Progenitor cell of endocrine pancreas (in vitro differentiated cells): ENCODE measurements around the gene SDSL. TPM values are rescaled to one million over a fixed set of nuclear protein-coding genes. Genes with fewer than 3 reads are reported as not detected.

Source experiments
- DNase-seq: peaks from one replicate; pipeline ENCODE4 v3.0.0; 2021; ENCODE audit warnings: low spot score; ENCODE audit not compliant: unreplicated experiment
- H3K27ac Mint-ChIP-seq: 2 replicates; pipeline ENCODE4 v1.8.0; 2021; ENCODE audit warnings: mild to moderate bottlenecking, moderate library complexity, mixed read lengths
- H3K27me3 Mint-ChIP-seq: 2 replicates; pipeline ENCODE4 v1.8.0; 2021; ENCODE audit warnings: mixed read lengths
- H3K36me3 Mint-ChIP-seq: 2 replicates; pipeline ENCODE4 v1.8.0; 2022; ENCODE audit warnings: mixed read lengths; ENCODE audit not compliant: insufficient read depth
- H3K4me1 Mint-ChIP-seq: 2 replicates; pipeline ENCODE4 v1.8.0; 2021; ENCODE audit warnings: low read depth, mixed read lengths
- H3K4me3 Mint-ChIP-seq: 2 replicates; pipeline ENCODE4 v1.8.0; 2021; ENCODE audit warnings: low read depth, mild to moderate bottlenecking, moderate library complexity, mixed read lengths
- H3K9me3 Mint-ChIP-seq: 2 replicates; pipeline ENCODE4 v1.8.0; 2021; ENCODE audit warnings: low read depth, mixed read lengths
- CTCF ChIP-seq: fragments of 200-600 bp; sonication (generic); IDR thresholded peaks from one replicate; pipeline ENCODE4 v1.5.0; 2021; ENCODE audit warnings: antibody characterized with exemption, mild to moderate bottlenecking; ENCODE audit not compliant: unreplicated experiment
- total RNA-seq: library from RNA; stranded (reverse); gene quantifications from 2 replicates; pipeline ENCODE4 v1.2.1, GENCODE V29; 2021

The SDSL gene
- total RNA-seq, 1 donor from 2014 or later, result 17.2 TPM

DNA sequence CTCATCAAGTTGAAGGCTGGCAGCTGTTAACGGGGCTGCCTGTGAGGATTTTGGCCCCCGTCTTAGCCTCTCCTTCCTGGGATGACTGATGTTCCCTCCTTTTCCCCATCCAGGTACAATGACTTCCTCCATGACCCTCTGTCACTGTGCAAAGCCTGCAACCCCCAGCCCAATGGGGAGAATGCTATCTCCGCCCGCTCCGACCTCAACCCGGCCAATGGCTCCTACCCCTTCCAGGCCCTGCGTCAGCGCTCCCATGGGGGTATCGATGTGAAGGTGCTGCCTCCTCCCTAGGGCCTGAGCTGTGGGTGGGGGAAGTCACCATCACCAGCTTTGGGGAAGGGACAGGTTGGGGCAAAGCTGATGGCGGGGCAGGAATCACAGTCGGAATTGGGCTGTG lies 34.5 kb upstream of the SDSL start:
- H3K4me1 Mint-ChIP-seq, result no peaks in the 10 kb centered on the region
- no peak for TF ChIP-seq CTCF
- no peak overlapping the region for H3K4me3 Mint-ChIP-seq
- no peaks in the 10 kb centered on the region for H3K27me3 Mint-ChIP-seq
- H3K9me3 Mint-ChIP-seq, result no peaks in the 10 kb centered on the region
- no peak for DNase-seq
- peaks cover 10% of the 10 kb centered on the region for H3K36me3 Mint-ChIP-seq
- no peak overlapping the region for H3K27ac Mint-ChIP-seq

DNA sequence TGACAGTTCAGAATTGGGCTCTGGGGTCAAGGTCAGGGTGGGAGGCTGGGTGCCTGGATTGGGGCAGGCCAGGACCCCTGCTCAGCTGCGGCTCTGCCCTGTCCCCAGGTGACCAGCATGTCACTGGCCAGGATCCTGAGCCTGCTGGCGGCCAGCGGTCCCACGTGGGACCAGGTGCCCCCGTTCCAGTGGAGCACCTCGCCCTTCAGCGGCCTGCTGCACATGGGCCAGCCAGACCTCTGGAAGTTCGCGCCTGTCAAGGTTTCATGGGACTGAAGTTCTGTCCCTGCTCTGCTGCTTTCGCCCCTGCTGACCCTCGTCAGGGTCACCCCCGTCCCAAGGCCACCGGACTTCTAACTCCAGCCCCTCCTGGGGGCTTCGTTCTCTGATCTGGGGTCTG lies 33.8 kb upstream of the SDSL start:
- no peak for TF ChIP-seq CTCF
- H3K27ac Mint-ChIP-seq, result no peak overlapping the region
- H3K27me3 Mint-ChIP-seq, result no peaks in the 10 kb centered on the region

GRCh38 chr12:113390064-113391043 lies 31.8 kb upstream of the SDSL start:
- Mint-ChIP-seq H3K4me1 (no peaks in the 10 kb centered on the region), H3K36me3 (peaks cover 5% of the 10 kb centered on the region), H3K9me3 (no peaks in the 10 kb centered on the region), H3K27ac (no peak overlapping the region), H3K4me3 (no peak overlapping the region), H3K27me3 (no peaks in the 10 kb centered on the region)
- TF ChIP-seq CTCF, result no peak
- DNase-seq, result no peak

More for the DNA sequence above, 33.8 kb upstream of the SDSL start:
- no peak for DNase-seq
- H3K9me3 Mint-ChIP-seq, result no peaks in the 10 kb centered on the region
- no peaks in the 10 kb centered on the region for H3K4me1 Mint-ChIP-seq
- H3K4me3 Mint-ChIP-seq, result no peak overlapping the region
- H3K36me3 Mint-ChIP-seq, result peaks cover 10% of the 10 kb centered on the region

DNA sequence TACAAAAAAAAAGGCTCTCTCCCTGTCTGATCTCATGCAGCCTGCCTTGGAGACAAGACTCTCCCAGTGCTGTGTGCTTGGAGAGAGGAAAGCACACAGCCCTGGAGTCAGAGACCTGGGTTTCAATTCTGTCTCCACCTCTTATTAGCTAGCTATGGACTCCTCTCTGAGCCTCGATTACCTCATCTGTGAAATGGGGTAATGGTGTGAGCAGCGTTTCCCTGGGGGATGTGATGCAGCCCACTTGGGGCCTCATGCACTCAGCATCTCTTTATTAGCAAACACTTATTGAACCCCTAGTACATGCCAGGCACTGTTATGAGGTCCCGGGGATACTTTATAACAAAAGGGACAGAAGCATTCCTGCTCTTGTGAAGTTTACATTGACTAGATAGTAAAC lies 31.0 kb upstream of the SDSL start:
- Mint-ChIP-seq H3K4me3 (no peak overlapping the region), H3K4me1 (no peaks in the 10 kb centered on the region), H3K36me3 (peaks cover 4% of the 10 kb centered on the region), H3K27me3 (no peaks in the 10 kb centered on the region), H3K27ac (no peak overlapping the region), H3K9me3 (no peaks in the 10 kb centered on the region)
- no peak for TF ChIP-seq CTCF
- no peak for DNase-seq

DNA sequence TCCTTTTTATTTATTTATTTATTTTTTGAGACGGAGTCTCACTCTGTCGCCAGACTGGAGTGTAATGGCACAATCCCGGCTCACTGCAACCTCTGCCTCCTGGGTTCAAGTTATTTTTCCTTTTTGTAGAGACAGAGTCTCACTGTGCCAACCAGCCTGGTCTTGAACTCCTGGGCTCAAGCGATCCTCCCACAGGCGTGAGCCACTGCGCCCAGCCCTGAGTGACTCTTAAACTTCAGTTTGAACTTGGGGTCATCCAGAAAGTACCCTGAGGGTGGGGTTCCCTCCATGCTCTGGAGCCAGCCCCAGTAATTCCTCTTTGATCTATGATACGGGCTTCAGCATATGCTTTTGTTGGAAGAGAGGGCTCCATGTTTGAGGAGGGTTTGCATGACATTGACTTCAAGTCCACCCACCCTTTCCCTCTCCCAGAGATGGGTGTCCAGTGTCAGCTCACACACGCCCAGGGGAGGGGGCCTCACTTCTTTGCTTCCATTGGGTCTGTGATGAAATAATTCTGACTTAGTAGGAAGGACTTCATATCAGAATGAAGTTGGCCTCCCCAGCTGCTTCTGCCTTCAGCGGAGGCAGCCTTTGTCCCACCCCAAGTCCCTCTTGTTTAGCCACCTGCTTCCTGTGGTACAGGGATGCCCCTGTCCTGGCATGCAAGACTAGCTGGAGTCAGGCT lies 30.4 kb upstream of the SDSL start:
- H3K36me3 Mint-ChIP-seq, result peaks cover 4% of the 10 kb centered on the region
- DNase-seq, result no peak
- no peak overlapping the region for H3K27ac Mint-ChIP-seq
- no peaks in the 10 kb centered on the region for H3K9me3 Mint-ChIP-seq
- no peak for TF ChIP-seq CTCF
- no peak overlapping the region for H3K4me3 Mint-ChIP-seq
- no peaks in the 10 kb centered on the region for H3K4me1 Mint-ChIP-seq
- H3K27me3 Mint-ChIP-seq, result no peaks in the 10 kb centered on the region
